ENCODE data around the gene NUP54.

DNA sequence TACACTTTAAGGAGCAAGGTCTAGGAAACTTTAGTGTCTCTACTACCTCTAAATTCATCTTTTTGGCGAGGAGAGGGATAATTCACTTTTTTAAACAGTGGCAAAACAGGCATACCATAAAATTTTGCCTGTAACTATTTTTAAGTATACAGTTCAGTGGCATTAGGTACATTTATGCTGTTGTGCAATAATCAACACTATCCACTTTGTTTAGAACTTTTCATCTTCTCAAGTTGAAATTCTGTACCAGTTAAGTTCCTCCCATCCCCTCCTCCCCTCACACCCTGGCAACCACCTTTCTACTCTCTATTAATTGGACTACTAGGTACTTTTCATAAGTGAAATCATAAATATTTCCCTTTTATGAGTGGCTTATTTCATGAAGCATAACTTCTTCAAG lies 31.4 kb downstream of the NUP54 start:
- TF ChIP-seq BHLHE40 (IDR thresholded peaks at IDR 0.05; ENCODE audit: low read depth, low read length) (no peak), RCOR1 (IDR thresholded peaks at IDR 0.05; ENCODE audit: low read depth, low read length) (no peak), POLR2A (IDR thresholded peaks at IDR 0.05; ENCODE audit: low read length) (no peak)

Data from A549 (cell line).